SK-N-SH (cell line): ENCODE measurements around the gene RPL29. TPM values are rescaled to one million over a fixed set of nuclear protein-coding genes. Genes with fewer than 3 reads are reported as not detected.
A peak's percentile ranks its signal among the peaks of the same experiment; 100 is the strongest.

ENCODE experiments used
- CTCF ChIA-PET: fragments of 300-600, 350-600 bp; formaldehyde crosslinking; extraction: SDS; loops from one replicate; lab custom pipeline; 2021; lab: Yijun Ruan, JAX
- POLR2A ChIA-PET: fragments of 350-600 bp; sonication (Branson Sonifier 250); formaldehyde crosslinking; extraction: SDS; loops from one replicate; lab custom pipeline; 2020; ENCODE audit warnings: antibody characterized with exemption, inconsistent platforms; lab: Yijun Ruan, JAX
- DNase-seq: peaks from one replicate; pipeline ENCODE4 v3.0.0; 2012
- H2AFZ ChIP-seq: fragments of 200-600 bp; sonication (generic); 2 replicates; pipeline ENCODE4 v1.8.1; 2016; ENCODE audit warnings: antibody characterized with exemption, mild to moderate bottlenecking, low read depth
- H3F3A ChIP-seq: fragments of 200-600 bp; sonication (generic); replicated peaks from 2 replicates; pipeline ENCODE3; 2016; ENCODE audit warnings: antibody characterized with exemption, mild to moderate bottlenecking; ENCODE audit not compliant: insufficient read depth
- H3K27ac ChIP-seq, 2 experiments: fragments of 200-500 bp in 1 of 2; fragments of 200-600 bp in 1 of 2; sonication (Bioruptor generic) in 1 of 2; sonication (generic), shearing (Covaris generic) in 1 of 2; 2 replicates each; pipeline versions ENCODE4 v1.5.1 to v1.6.1; 2014 to 2016; ENCODE audit warnings: low read depth in 2 of 2, inconsistent platforms in 1 of 2, low read length in 1 of 2, mild to moderate bottlenecking in 1 of 2, mixed read lengths in 1 of 2
- H3K27me3 ChIP-seq: fragments of 200-600 bp; sonication (generic), shearing (Covaris generic); 2 replicates; pipeline ENCODE4 v1.6.1; 2016; ENCODE audit warnings: mixed run types; ENCODE audit not compliant: insufficient read depth
- H3K36me3 ChIP-seq, 2 experiments: fragments of 200-500 bp in 1 of 2; fragments of 200-600 bp in 1 of 2; sonication (Bioruptor generic) in 1 of 2; sonication (generic) in 1 of 2; replicated peaks in 1 of 2; 2 replicates each; pipeline versions ENCODE3 to v1.5.1; 2014 to 2016; ENCODE audit warnings: low read length in 1 of 2, mild to moderate bottlenecking in 1 of 2; ENCODE audit not compliant: insufficient read depth in 2 of 2, control insufficient read depth in 1 of 2
- H3K4me1 ChIP-seq, 2 experiments: fragments of 200-500 bp in 1 of 2; fragments of 200-600 bp in 1 of 2; sonication (Bioruptor generic) in 1 of 2; sonication (generic), shearing (Covaris generic) in 1 of 2; 2 replicates each; pipeline versions ENCODE4 v1.5.1 to v1.6.1; 2014 to 2016; ENCODE audit warnings: low read depth in 1 of 2, low read length in 1 of 2, mixed run types in 1 of 2; ENCODE audit not compliant: insufficient read depth in 2 of 2, control insufficient read depth in 1 of 2
- H3K4me2 ChIP-seq: fragments of 200-600 bp; sonication (generic), shearing (Covaris generic); 2 replicates; pipeline ENCODE4 v1.6.1; 2017; ENCODE audit warnings: mixed run types
- H3K4me3 ChIP-seq, 2 experiments: fragments of 200-500 bp in 1 of 2; fragments of 200-600 bp in 1 of 2; sonication (Bioruptor generic) in 1 of 2; sonication (generic), shearing (Covaris generic) in 1 of 2; 2 replicates each; pipeline versions ENCODE4 v1.5.1 to v1.8.1; 2014 to 2016; ENCODE audit warnings: low read depth in 2 of 2, inconsistent platforms in 1 of 2, low read length in 1 of 2, mild to moderate bottlenecking in 1 of 2, mixed read lengths in 1 of 2, moderate library complexity in 1 of 2
- H3K79me2 ChIP-seq: fragments of 200-600 bp; sonication (generic); 2 replicates; pipeline ENCODE4 v1.8.1; 2017; ENCODE audit warnings: mild to moderate bottlenecking; ENCODE audit not compliant: insufficient read depth
- H3K9ac ChIP-seq: fragments of 200-600 bp; sonication (generic); 2 replicates; pipeline ENCODE4 v1.6.1; 2017; ENCODE audit warnings: mixed run types
- H3K9me2 ChIP-seq: fragments of 200-600 bp; sonication (generic); 2 replicates; pipeline ENCODE4 v1.6.1; 2017; ENCODE audit warnings: mixed run types
- H3K9me3 ChIP-seq: fragments of 200-600 bp; sonication (generic); 2 replicates; pipeline ENCODE4 v1.6.1; 2017; ENCODE audit warnings: mixed run types, mild to moderate bottlenecking, moderate library complexity
- H4K20me1 ChIP-seq: fragments of 200-600 bp; sonication (generic); 2 replicates; pipeline ENCODE4 v1.6.1; 2017; ENCODE audit warnings: mild to moderate bottlenecking, mixed run types; ENCODE audit not compliant: insufficient read depth
- CHD2 ChIP-seq: fragments of 150-350 bp; IDR thresholded peaks from 2 replicates; pipeline ENCODE4 v1.6.1; 2018; ENCODE audit warnings: low read length; ENCODE audit not compliant: partially characterized antibody
- EZH2phosphoT487 ChIP-seq: fragments of 200-600 bp; sonication (generic); IDR thresholded peaks from 2 replicates; pipeline ENCODE4 v1.6.1; 2017; ENCODE audit warnings: low read depth, mixed run types, mild to moderate bottlenecking, antibody characterized with exemption, moderate library complexity, borderline replicate concordance
- FOSL2 ChIP-seq: IDR thresholded peaks from 2 replicates; pipeline ENCODE4 v1.4.0; 2012; ENCODE audit warnings: low read depth, mild to moderate bottlenecking, moderate library complexity, borderline replicate concordance
- NFIC ChIP-seq: IDR thresholded peaks from 2 replicates; pipeline ENCODE4 v1.4.0; 2012; ENCODE audit warnings: borderline replicate concordance
- WGBS: methylation state at CpG from one replicate; pipeline ENCODE4 v1.1.6; 2017; ENCODE audit warnings: low lambda C conversion rate; 5-methylcytosine and 5-hydroxymethylcytosine counted together
- polyA plus RNA-seq, 3 experiments: library from polyadenylated mRNA; depleted of rRNA; stranded (reverse); fragments of >200 nt; gene quantifications; 2 replicates each; pipeline ENCODE4 v1.2.3, GENCODE V29; 2012
- TF ChIP-seq, protein P1 (sequence below): fragments of 200-600 bp; sonication (generic); IDR thresholded peaks from 2 replicates; pipeline ENCODE4 v1.6.1; 2017; ENCODE audit warnings: antibody characterized with exemption, mild to moderate bottlenecking, moderate library complexity
- TF ChIP-seq, protein P2 (sequence below): fragments of 150-350 bp; IDR thresholded peaks from 2 replicates; pipeline ENCODE4 v1.6.1; 2016; ENCODE audit warnings: mild to moderate bottlenecking, low read depth, low read length

The RPL29 gene
- polyA plus RNA-seq, 1 of the 3 experiments (the other 2 are of a cell fraction) = 3,173 TPM

DNA sequence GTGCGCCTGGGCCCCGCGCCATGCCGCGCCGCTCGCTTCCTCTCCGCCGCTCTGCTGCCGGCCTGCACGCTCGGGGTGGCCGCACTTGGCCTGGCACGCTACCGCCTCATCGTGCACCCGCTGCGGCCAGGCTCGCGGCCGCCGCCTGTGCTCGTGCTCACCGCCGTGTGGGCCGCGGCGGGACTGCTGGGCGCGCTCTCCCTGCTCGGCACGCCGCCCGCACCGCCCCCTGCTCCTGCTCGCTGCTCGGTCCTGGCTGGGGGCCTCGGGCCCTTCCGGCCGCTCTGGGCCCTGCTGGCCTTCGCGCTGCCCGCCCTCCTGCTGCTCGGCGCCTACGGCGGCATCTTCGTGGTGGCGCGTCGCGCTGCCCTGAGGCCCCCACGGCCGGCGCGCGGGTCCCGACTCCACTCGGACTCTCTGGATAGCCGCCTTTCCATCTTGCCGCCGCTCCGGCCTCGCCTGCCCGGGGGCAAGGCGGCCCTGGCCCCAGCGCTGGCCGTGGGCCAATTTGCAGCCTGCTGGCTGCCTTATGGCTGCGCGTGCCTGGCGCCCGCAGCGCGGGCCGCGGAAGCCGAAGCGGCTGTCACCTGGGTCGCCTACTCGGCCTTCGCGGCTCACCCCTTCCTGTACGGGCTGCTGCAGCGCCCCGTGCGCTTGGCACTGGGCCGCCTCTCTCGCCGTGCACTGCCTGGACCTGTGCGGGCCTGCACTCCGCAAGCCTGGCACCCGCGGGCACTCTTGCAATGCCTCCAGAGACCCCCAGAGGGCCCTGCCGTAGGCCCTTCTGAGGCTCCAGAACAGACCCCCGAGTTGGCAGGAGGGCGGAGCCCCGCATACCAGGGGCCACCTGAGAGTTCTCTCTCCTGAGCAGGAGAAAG lies 39.6 kb downstream of the RPL29 start:
- H4K20me1 ChIP-seq = no peaks in the 10 kb centered on the region
- WGBS = 78% methylated on average over 40 of the region's 97 CpGs
- CTCF ChIA-PET = interaction anchor here (0.7 to 10.7 kb wide), 11 partner anchors 7 to 48 kb away, joined by 3 to 84 read pairs (median 6); partner anchors contain the start of genes ABHD14A, ABHD14B, ACY1 and PARP3
- H3K27ac ChIP-seq = peak overlapping the region in 1 of 2 experiments; percentile 53; a peak in 2 of 4 replicates
- no peaks in the 10 kb centered on the region for H3K9me2 ChIP-seq
- no peak overlapping the region for H3K9ac ChIP-seq
- H3K4me1 ChIP-seq = peaks cover 4 to 12% of the 10 kb centered on the region in 2 experiments; a peak in 2 of 4 replicates
- no peak overlapping the region for H3K4me2 ChIP-seq
- H3K79me2 ChIP-seq = no peaks in the 10 kb centered on the region
- H3K4me3 ChIP-seq = no peak overlapping the region; a peak in 1 of 4 replicates
- H2AFZ ChIP-seq = no peak overlapping the region
- peak; percentile 91 for DNase-seq
- TF ChIP-seq NFIC = 0 out of 2 replicates have a peak, but pooled peaks have one; percentile 36
- TF ChIP-seq EZH2phosphoT487 = no peak
- TF ChIP-seq CHD2 = peak; percentile 35
- TF ChIP-seq, protein P1, sequence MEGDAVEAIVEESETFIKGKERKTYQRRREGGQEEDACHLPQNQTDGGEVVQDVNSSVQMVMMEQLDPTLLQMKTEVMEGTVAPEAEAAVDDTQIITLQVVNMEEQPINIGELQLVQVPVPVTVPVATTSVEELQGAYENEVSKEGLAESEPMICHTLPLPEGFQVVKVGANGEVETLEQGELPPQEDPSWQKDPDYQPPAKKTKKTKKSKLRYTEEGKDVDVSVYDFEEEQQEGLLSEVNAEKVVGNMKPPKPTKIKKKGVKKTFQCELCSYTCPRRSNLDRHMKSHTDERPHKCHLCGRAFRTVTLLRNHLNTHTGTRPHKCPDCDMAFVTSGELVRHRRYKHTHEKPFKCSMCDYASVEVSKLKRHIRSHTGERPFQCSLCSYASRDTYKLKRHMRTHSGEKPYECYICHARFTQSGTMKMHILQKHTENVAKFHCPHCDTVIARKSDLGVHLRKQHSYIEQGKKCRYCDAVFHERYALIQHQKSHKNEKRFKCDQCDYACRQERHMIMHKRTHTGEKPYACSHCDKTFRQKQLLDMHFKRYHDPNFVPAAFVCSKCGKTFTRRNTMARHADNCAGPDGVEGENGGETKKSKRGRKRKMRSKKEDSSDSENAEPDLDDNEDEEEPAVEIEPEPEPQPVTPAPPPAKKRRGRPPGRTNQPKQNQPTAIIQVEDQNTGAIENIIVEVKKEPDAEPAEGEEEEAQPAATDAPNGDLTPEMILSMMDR = peak; percentile 47
- POLR2A ChIA-PET = interaction anchor here (1.3 kb wide), 1 partner anchor 18 kb away, joined by 7 read pairs; the partner anchor contains the start of gene ABHD14B
- peaks cover 14% of the 10 kb centered on the region for H3F3A ChIP-seq
- H3K27me3 ChIP-seq = no peaks in the 10 kb centered on the region
- H3K36me3 ChIP-seq = peaks cover 5 to 38% of the 10 kb centered on the region in 2 experiments
- H3K9me3 ChIP-seq = no peaks in the 10 kb centered on the region

DNA sequence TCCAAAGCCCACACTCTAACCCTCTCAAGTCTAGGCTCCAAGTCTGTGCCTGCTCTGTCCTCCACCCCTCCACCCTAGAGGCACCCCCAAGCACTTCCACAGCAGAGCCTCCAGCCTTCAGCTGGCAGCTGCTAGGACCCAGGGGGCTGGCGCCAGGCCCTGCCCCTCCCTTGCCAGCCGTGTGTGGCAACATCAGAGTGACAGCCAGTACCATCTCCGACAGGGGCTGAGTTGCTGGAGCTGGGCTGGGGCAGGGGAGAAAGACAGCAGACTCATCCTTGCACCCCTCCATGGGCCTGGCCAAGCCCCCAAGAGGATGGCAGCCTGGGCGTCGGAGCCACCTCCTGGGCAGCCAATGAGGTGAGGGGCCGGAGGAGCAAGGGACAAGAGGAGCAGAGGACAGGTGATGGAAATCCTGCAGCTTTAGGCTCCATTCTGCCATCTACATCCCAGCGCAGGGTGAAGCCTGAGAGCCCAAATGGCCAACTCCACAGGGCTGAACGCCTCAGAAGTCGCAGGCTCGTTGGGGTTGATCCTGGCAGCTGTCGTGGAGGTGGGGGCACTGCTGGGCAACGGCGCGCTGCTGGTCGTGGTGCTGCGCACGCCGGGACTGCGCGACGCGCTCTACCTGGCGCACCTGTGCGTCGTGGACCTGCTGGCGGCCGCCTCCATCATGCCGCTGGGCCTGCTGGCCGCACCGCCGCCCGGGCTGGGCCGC lies 40.4 kb downstream of the RPL29 start, which contains the start of gene GPR62:
GPR62 (plus strand) TSS at position 207 of the 718 bp plus-strand sequence; CDS start at position 479, 272 bp downstream.
- TF ChIP-seq, protein P2, sequence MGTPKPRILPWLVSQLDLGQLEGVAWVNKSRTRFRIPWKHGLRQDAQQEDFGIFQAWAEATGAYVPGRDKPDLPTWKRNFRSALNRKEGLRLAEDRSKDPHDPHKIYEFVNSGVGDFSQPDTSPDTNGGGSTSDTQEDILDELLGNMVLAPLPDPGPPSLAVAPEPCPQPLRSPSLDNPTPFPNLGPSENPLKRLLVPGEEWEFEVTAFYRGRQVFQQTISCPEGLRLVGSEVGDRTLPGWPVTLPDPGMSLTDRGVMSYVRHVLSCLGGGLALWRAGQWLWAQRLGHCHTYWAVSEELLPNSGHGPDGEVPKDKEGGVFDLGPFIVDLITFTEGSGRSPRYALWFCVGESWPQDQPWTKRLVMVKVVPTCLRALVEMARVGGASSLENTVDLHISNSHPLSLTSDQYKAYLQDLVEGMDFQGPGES = no peak
- no peak for TF ChIP-seq FOSL2
- no peak within 1 kb of the TSS for H3K4me2 ChIP-seq
- H3K79me2 ChIP-seq = no peaks in the 10 kb centered on the region
- ChIA-PET POLR2A (no interaction called here), CTCF (interaction anchor here (0.8 to 6.2 kb wide), 8 partner anchors 8 to 46 kb away, joined by 3 to 44 read pairs (median 8); partner anchors contain the start of genes ABHD14A, ABHD14B, ACY1 and PARP3)
- H3K4me1 ChIP-seq = peaks cover 4 to 12% of the 10 kb centered on the region in 2 experiments; a peak in 2 of 4 replicates
- H4K20me1 ChIP-seq = no peaks in the 10 kb centered on the region
- peak within 1 kb of the TSS; percentile 43 to 53; a peak in 3 of 4 replicates for H3K27ac ChIP-seq
- peaks cover 5 to 30% of the 10 kb centered on the region in 2 experiments for H3K36me3 ChIP-seq
- peaks cover 15% of the 10 kb centered on the region for H3F3A ChIP-seq
- no peak within 1 kb of the TSS for H3K4me3 ChIP-seq
- H3K27me3 ChIP-seq = no peaks in the 10 kb centered on the region
- WGBS = 94% methylated on average over 10 of the region's 33 CpGs
- H3K9me2 ChIP-seq = no peaks in the 10 kb centered on the region
- H2AFZ ChIP-seq = no peak within 1 kb of the TSS
- H3K9ac ChIP-seq = no peak within 1 kb of the TSS
- no peak for DNase-seq
- H3K9me3 ChIP-seq = no peaks in the 10 kb centered on the region
